IMR-90 (cell line): ENCODE results near the gene KRT10. TPM values are rescaled to one million over a fixed set of nuclear protein-coding genes. Genes with fewer than 3 reads are reported as not detected.

Source experiments
- ATAC-seq: fragments of 200-7000 bp; cut with Tn5 transposase; 2 replicates; pipeline ENCODE4 v1.9.1; 2020; ENCODE audit warnings: low read depth, mild to moderate bottlenecking, moderate library complexity
- BruUV-seq: library from RNA; stranded (reverse); fragments of 400-500 nt; replicated peaks from 2 replicates; lab custom pipeline; 2021; lab: Mats Ljungman, UMichigan
- CTCF ChIA-PET: fragments of 300-600 bp; formaldehyde crosslinking; extraction: SDS; loops from one replicate; lab custom pipeline; 2021; ENCODE audit warnings: antibody characterized with exemption; lab: Yijun Ruan, JAX
- POLR2A ChIA-PET: fragments of 300-600 bp; sonication (Branson Sonifier 250); formaldehyde crosslinking; loops from one replicate; lab custom pipeline; 2022; ENCODE audit warnings: antibody characterized with exemption; ENCODE audit not compliant: unreplicated experiment; lab: Charles Lee
- DNase-seq: peaks from one replicate; pipeline ENCODE4 v3.0.0; 2013
- H2AFZ ChIP-seq: replicated peaks from 2 replicates; pipeline ENCODE3; 2013; ENCODE audit warnings: low read length, mild to moderate bottlenecking; ENCODE audit not compliant: poor library complexity
- H2AK5ac ChIP-seq: 2 replicates; pipeline ENCODE4 v1.6.1; 2013; ENCODE audit warnings: low read depth, low read length, inconsistent platforms
- H2AK9ac ChIP-seq: replicated peaks from 2 replicates; pipeline ENCODE3; 2013; ENCODE audit warnings: mild to moderate bottlenecking, low read depth, low read length, moderate library complexity; ENCODE audit not compliant: poor library complexity
- H2BK120ac ChIP-seq: 2 replicates; pipeline ENCODE4 v1.6.1; 2013; ENCODE audit warnings: low read depth, low read length, inconsistent platforms
- H2BK15ac ChIP-seq: 3 replicates; pipeline ENCODE4 v1.6.1; 2013; ENCODE audit warnings: low read depth, low read length, inconsistent platforms
- H2BK20ac ChIP-seq: 2 replicates; pipeline ENCODE4 v1.6.1; 2013; ENCODE audit warnings: low read depth, mild to moderate bottlenecking, inconsistent platforms, low read length, moderate library complexity
- H2BK5ac ChIP-seq: 2 replicates; pipeline ENCODE4 v1.6.1; 2013; ENCODE audit warnings: mild to moderate bottlenecking, low read depth, low read length, inconsistent platforms; ENCODE audit not compliant: poor library complexity, severe bottlenecking
- H3K14ac ChIP-seq: replicated peaks from 2 replicates; pipeline ENCODE4 v1.6.1; 2013; ENCODE audit warnings: low read depth, low read length, inconsistent platforms
- H3K18ac ChIP-seq: 2 replicates; pipeline ENCODE4 v1.6.1; 2013; ENCODE audit warnings: low read depth, low read length, control low read depth
- H3K23ac ChIP-seq: 2 replicates; pipeline ENCODE4 v1.6.1; 2013; ENCODE audit warnings: low read depth, low read length, inconsistent platforms
- H3K27ac ChIP-seq: 2 replicates; pipeline ENCODE4 v1.5.1; 2013; ENCODE audit warnings: mild to moderate bottlenecking, control low read depth, low read length; ENCODE audit not compliant: insufficient read depth
- H3K27me3 ChIP-seq: 2 replicates; pipeline ENCODE4 v1.6.1; 2013; ENCODE audit warnings: low read length; ENCODE audit not compliant: control insufficient read depth, insufficient read depth
- H3K36me3 ChIP-seq: 2 replicates; pipeline ENCODE4 v1.6.1; 2013; ENCODE audit warnings: low read length, mixed read lengths; ENCODE audit not compliant: control insufficient read depth, insufficient read depth
- H3K4ac ChIP-seq: 2 replicates; pipeline ENCODE4 v1.6.1; 2013; ENCODE audit warnings: low read depth, low read length, inconsistent platforms
- H3K4me1 ChIP-seq: 2 replicates; pipeline ENCODE4 v1.6.1; 2013; ENCODE audit warnings: low read length, mixed read lengths; ENCODE audit not compliant: control insufficient read depth, insufficient read depth
- H3K4me2 ChIP-seq: 2 replicates; pipeline ENCODE4 v1.6.1; 2013; ENCODE audit warnings: low read depth, mild to moderate bottlenecking, control low read depth, low read length, moderate library complexity
- H3K4me3 ChIP-seq: 2 replicates; pipeline ENCODE4 v1.5.1; 2013; ENCODE audit warnings: low read depth, mild to moderate bottlenecking, control low read depth, low read length, moderate library complexity; ENCODE audit not compliant: insufficient read depth
- H3K56ac ChIP-seq: 2 replicates; pipeline ENCODE4 v1.6.1; 2013; ENCODE audit warnings: low read length, inconsistent platforms; ENCODE audit not compliant: insufficient read depth; ENCODE audit errors: extremely low read depth
- H3K79me1 ChIP-seq, 2 experiments: 2 replicates each; pipeline ENCODE4 v1.6.1; 2013; ENCODE audit warnings: low read length in 2 of 2, inconsistent platforms in 1 of 2, low read depth in 1 of 2
- H3K9ac ChIP-seq: 2 replicates; pipeline ENCODE4 v1.6.1; 2013; ENCODE audit warnings: low read depth, low read length, control low read depth
- H3K9me1 ChIP-seq: 2 replicates; pipeline ENCODE4 v1.6.1; 2013; ENCODE audit warnings: low read length, inconsistent platforms; ENCODE audit not compliant: insufficient read depth
- H3K9me3 ChIP-seq: 2 replicates; pipeline ENCODE4 v1.6.1; 2013; ENCODE audit warnings: low read length; ENCODE audit not compliant: control insufficient read depth, insufficient read depth
- H4K20me1 ChIP-seq: 2 replicates; pipeline ENCODE4 v1.6.1; 2013; ENCODE audit warnings: low read length, inconsistent platforms; ENCODE audit not compliant: insufficient read depth
- H4K5ac ChIP-seq: 2 replicates; pipeline ENCODE4 v1.6.1; 2013; ENCODE audit warnings: mild to moderate bottlenecking, low read depth, low read length, control low read depth
- H4K8ac ChIP-seq, 2 experiments: 2 replicates each; pipeline ENCODE4 v1.6.1; 2013; ENCODE audit warnings: low read depth in 2 of 2, low read length in 2 of 2, control low read depth in 1 of 2, inconsistent platforms in 1 of 2
- H4K91ac ChIP-seq: 2 replicates; pipeline ENCODE4 v1.6.1; 2013; ENCODE audit warnings: low read depth, low read length, inconsistent platforms; ENCODE audit not compliant: insufficient read depth
- BHLHE40 ChIP-seq: fragments of 150-350 bp; IDR thresholded peaks from 2 replicates; pipeline ENCODE4 v1.6.1; 2016; ENCODE audit warnings: mild to moderate bottlenecking, low read depth, low read length
- CEBPB ChIP-seq: IDR thresholded peaks from 2 replicates; pipeline ENCODE4 v1.6.1; 2012; ENCODE audit warnings: low read depth, low read length, improper control_type of control experiment
- CHD1 ChIP-seq: IDR thresholded peaks from 2 replicates; pipeline ENCODE4 v1.6.1; 2012; ENCODE audit warnings: low read depth, low read length, improper control_type of control experiment
- FOS ChIP-seq: fragments of 150-350 bp; IDR thresholded peaks from 2 replicates; pipeline ENCODE4 v1.6.1; 2016; ENCODE audit warnings: low read depth, low read length
- MAFK ChIP-seq: IDR thresholded peaks from 2 replicates; pipeline ENCODE4 v1.6.1; 2012; ENCODE audit warnings: low read depth, low read length, improper control_type of control experiment
- MAZ ChIP-seq: IDR thresholded peaks from 2 replicates; pipeline ENCODE4 v1.6.1; 2012; ENCODE audit warnings: low read depth, mild to moderate bottlenecking, low read length, improper control_type of control experiment, moderate library complexity, borderline replicate concordance
- MXI1 ChIP-seq: IDR thresholded peaks from 2 replicates; pipeline ENCODE4 v1.6.1; 2012; ENCODE audit warnings: low read depth, mild to moderate bottlenecking, low read length, moderate library complexity, borderline replicate concordance
- NFE2L2 ChIP-seq: fragments of 150-350 bp; IDR thresholded peaks from 2 replicates; pipeline ENCODE4 v1.6.1; 2016; ENCODE audit warnings: low read depth, mild to moderate bottlenecking, low read length
- POLR2A ChIP-seq: IDR thresholded peaks from 2 replicates; pipeline ENCODE4 v1.6.1; 2012; ENCODE audit warnings: mild to moderate bottlenecking, low read depth, low read length
- RAD21 ChIP-seq: IDR thresholded peaks from 2 replicates; pipeline ENCODE4 v1.6.1; 2012; ENCODE audit warnings: low read length, improper control_type of control experiment
- RCOR1 ChIP-seq: IDR thresholded peaks from 2 replicates; pipeline ENCODE4 v1.6.1; 2012; ENCODE audit warnings: mild to moderate bottlenecking, low read length, improper control_type of control experiment; ENCODE audit not compliant: insufficient replicate concordance
- RFX5 ChIP-seq: IDR thresholded peaks from 2 replicates; pipeline ENCODE4 v1.8.0; 2012; ENCODE audit warnings: low read depth, mild to moderate bottlenecking, low read length, moderate library complexity
- SMC3 ChIP-seq: fragments of 150-350 bp; IDR thresholded peaks from 2 replicates; pipeline ENCODE4 v1.6.1; 2016; ENCODE audit warnings: low read depth, mild to moderate bottlenecking, antibody characterized with exemption, low read length, moderate library complexity
- WGBS, 2 experiments: methylation state at CpG; one replicate each; pipeline versions ENCODE4 v1.1.5 to v1.1.7; 2013; ENCODE audit warnings: missing lambda C conversion rate in 2 of 2; ENCODE audit not compliant: insufficient read length in 1 of 2; ENCODE audit errors: extremely low coverage in 2 of 2; 5-methylcytosine and 5-hydroxymethylcytosine counted together
- dilution Hi-C: fragments of 300-500 bp; cut with HindIII; formaldehyde crosslinking; loops from one replicate; pipeline ENCODE4 v1.14.3; 2018; ENCODE audit warnings: low sequenced_read_pairs; ENCODE audit not compliant: unreplicated experiment
- in situ Hi-C: fragments of 300-500 bp; cut with MboI; formaldehyde crosslinking; loops from 3 replicates; pipeline ENCODE4 v1.14.3; 2019; ENCODE audit warnings: low sequenced_read_pairs, inconsistent platforms, mixed read lengths
- intact Hi-C: fragments of 100-400 bp; cut with micrococcal nuclease; formaldehyde crosslinking; loops from 2 replicates; pipeline ENCODE4 v1.10.0; 2022
- polyA plus RNA-seq, 3 experiments: library from polyadenylated mRNA; depleted of rRNA; stranded (reverse); fragments of >200 nt; gene quantifications; 2 replicates each; pipeline ENCODE4 v1.2.3, GENCODE V29; 2012; ENCODE audit warnings: low replicate concordance in 1 of 3
- total RNA-seq: library from RNA; depleted of rRNA; stranded (reverse); fragments of >200 nt; gene quantifications from 2 replicates; pipeline ENCODE4 v1.2.3, GENCODE V29; 2012
- TF ChIP-seq, protein P1 (sequence below): fragments of 150-350 bp; IDR thresholded peaks from 2 replicates; pipeline ENCODE4 v1.6.1; 2017; ENCODE audit warnings: mild to moderate bottlenecking, antibody characterized with exemption, low read length, low read depth
- TF ChIP-seq, protein P2 (sequence below): conservative IDR thresholded peaks from 2 replicates; pipeline ENCODE4 v1.5.1; 2012; ENCODE audit warnings: mild to moderate bottlenecking, low read depth, low read length, improper control_type of control experiment
- TF ChIP-seq, protein P3 (sequence below): fragments of 150-350 bp; IDR thresholded peaks from 2 replicates; pipeline ENCODE4 v1.6.1; 2016; ENCODE audit warnings: low read depth, mild to moderate bottlenecking, low read length, moderate library complexity, borderline replicate concordance

The KRT10 gene
- total and polyA plus RNA-seq, 2 of the 4 experiments (the other 2 are of a cell fraction), result 0.18 to 18.3 TPM

DNA sequence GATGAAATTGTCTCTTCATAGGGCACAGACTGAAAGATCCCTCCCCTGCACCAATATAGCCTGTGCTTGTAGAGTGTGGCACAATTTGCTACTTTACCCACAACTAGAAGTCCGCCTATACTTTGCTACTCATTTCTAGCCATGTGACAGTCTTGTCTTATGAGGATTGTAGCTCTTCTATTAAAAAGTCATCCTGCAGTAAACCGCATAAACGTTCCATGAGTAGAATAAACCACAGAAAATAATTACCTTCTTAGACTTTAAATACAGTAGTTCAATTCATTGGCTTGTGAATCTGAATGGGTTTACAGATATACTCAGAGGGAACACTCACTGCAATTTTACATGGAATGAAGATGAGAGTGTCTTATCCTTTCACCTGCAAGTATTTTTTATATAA, 44.4 kb downstream of the KRT10 start:
- H4K5ac ChIP-seq, result no peak overlapping the region
- no peak overlapping the region for H2BK5ac ChIP-seq
- no peak overlapping the region for H2BK15ac ChIP-seq
- no peaks in the 10 kb centered on the region for H3K36me3 ChIP-seq
- H3K9me1 ChIP-seq, result no peaks in the 10 kb centered on the region
- H3K79me1 ChIP-seq, result no peaks in the 10 kb centered on the region
- no peak for TF ChIP-seq MXI1
- TF ChIP-seq, protein P1, sequence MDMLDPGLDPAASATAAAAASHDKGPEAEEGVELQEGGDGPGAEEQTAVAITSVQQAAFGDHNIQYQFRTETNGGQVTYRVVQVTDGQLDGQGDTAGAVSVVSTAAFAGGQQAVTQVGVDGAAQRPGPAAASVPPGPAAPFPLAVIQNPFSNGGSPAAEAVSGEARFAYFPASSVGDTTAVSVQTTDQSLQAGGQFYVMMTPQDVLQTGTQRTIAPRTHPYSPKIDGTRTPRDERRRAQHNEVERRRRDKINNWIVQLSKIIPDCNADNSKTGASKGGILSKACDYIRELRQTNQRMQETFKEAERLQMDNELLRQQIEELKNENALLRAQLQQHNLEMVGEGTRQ, result no peak
- TF ChIP-seq MAZ, result no peak
- no peak for TF ChIP-seq RFX5
- TF ChIP-seq RCOR1, result no peak
- TF ChIP-seq FOS, result no peak
- TF ChIP-seq CEBPB, result no peak
- no peak for TF ChIP-seq SMC3
- TF ChIP-seq NFE2L2, result no peak
- TF ChIP-seq, protein P2, sequence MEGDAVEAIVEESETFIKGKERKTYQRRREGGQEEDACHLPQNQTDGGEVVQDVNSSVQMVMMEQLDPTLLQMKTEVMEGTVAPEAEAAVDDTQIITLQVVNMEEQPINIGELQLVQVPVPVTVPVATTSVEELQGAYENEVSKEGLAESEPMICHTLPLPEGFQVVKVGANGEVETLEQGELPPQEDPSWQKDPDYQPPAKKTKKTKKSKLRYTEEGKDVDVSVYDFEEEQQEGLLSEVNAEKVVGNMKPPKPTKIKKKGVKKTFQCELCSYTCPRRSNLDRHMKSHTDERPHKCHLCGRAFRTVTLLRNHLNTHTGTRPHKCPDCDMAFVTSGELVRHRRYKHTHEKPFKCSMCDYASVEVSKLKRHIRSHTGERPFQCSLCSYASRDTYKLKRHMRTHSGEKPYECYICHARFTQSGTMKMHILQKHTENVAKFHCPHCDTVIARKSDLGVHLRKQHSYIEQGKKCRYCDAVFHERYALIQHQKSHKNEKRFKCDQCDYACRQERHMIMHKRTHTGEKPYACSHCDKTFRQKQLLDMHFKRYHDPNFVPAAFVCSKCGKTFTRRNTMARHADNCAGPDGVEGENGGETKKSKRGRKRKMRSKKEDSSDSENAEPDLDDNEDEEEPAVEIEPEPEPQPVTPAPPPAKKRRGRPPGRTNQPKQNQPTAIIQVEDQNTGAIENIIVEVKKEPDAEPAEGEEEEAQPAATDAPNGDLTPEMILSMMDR, result no peak
- TF ChIP-seq BHLHE40, result no peak
- no peak for TF ChIP-seq RAD21
- TF ChIP-seq, protein P3, sequence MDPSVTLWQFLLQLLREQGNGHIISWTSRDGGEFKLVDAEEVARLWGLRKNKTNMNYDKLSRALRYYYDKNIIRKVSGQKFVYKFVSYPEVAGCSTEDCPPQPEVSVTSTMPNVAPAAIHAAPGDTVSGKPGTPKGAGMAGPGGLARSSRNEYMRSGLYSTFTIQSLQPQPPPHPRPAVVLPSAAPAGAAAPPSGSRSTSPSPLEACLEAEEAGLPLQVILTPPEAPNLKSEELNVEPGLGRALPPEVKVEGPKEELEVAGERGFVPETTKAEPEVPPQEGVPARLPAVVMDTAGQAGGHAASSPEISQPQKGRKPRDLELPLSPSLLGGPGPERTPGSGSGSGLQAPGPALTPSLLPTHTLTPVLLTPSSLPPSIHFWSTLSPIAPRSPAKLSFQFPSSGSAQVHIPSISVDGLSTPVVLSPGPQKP, result no peak
- no peak for TF ChIP-seq CHD1
- TF ChIP-seq MAFK, result no peak
- no peak for TF ChIP-seq POLR2A
- H3K9ac ChIP-seq, result no peak overlapping the region
- H3K4me3 ChIP-seq, result no peak overlapping the region
- no peak for DNase-seq
- no peak overlapping the region for H3K27ac ChIP-seq
- no peak overlapping the region for H2AK5ac ChIP-seq
- H2BK20ac ChIP-seq, result no peak overlapping the region
- H3K27me3 ChIP-seq, result peaks cover 45% of the 10 kb centered on the region
- ATAC-seq, result no peak
- dilution Hi-C loops (no loop called here), in situ Hi-C loops (loop anchor here (25.0 kb wide), 1 partner anchor 416 kb away; the partner anchor contains the start of gene GJD3), intact Hi-C loops (no loop called here)
- H3K4me1 ChIP-seq, result no peaks in the 10 kb centered on the region
- no CpG with 5 or more reads among the region's 3 CpGs for WGBS, 2 experiments
- H3K23ac ChIP-seq, result no peak overlapping the region
- H2AK9ac ChIP-seq, result no peak overlapping the region
- no peak overlapping the region for H2AFZ ChIP-seq
- H3K18ac ChIP-seq, result no peak overlapping the region
- ChIA-PET CTCF (no interaction called here), POLR2A (no interaction called here)
- H4K91ac ChIP-seq, result no peak overlapping the region
- H3K9me3 ChIP-seq, result no peaks in the 10 kb centered on the region; the same call in 1 of the 2 replicates
- no peaks in the 10 kb centered on the region for H4K20me1 ChIP-seq
- no TSS peak for BruUV-seq
- no peak overlapping the region for H3K14ac ChIP-seq
- no peak overlapping the region for H3K56ac ChIP-seq
- no peak overlapping the region for H3K4ac ChIP-seq
- no peak overlapping the region for H3K4me2 ChIP-seq
- no peak overlapping the region for H2BK120ac ChIP-seq
- no peak overlapping the region for H4K8ac ChIP-seq
